H1 (cell line): ENCODE data around the gene NEUROD1. TPM values are rescaled to one million over a fixed set of nuclear protein-coding genes. Genes with fewer than 3 reads are reported as not detected.

Source experiments
- CTCF ChIA-PET: fragments of 300-600 bp; sonication (Branson Sonifier 250); formaldehyde crosslinking; loops from one replicate; lab custom pipeline; 2021; ENCODE audit not compliant: partially characterized antibody; lab: Charles Lee
- POLR2A ChIA-PET: fragments of 300-600 bp; sonication (Branson Sonifier 250); formaldehyde crosslinking; loops from one replicate; lab custom pipeline; 2021; ENCODE audit warnings: inconsistent platforms; ENCODE audit not compliant: partially characterized antibody; lab: Charles Lee
- DNase-seq, 2 experiments: peaks; one replicate each; pipeline versions ENCODE4 v3.0.0 to v3.0.0-alpha.2; 2010 to 2022; ENCODE audit warnings: low spot score in 2 of 2, low read depth in 1 of 2, mixed read lengths in 1 of 2
- FAIRE-seq: peaks from 2 replicates; lab custom pipeline; 2011; peaks lifted over from hg19 to GRCh38; lab: Jason Lieb, UNC
- H2AFZ ChIP-seq: 2 replicates; pipeline ENCODE4 v1.8.1; 2012; ENCODE audit warnings: low read length, inconsistent platforms
- H2AK5ac ChIP-seq: 2 replicates; pipeline ENCODE4 v1.6.1; 2013; ENCODE audit warnings: low read depth, low read length
- H2BK120ac ChIP-seq: replicated peaks from 2 replicates; pipeline ENCODE3; 2013; ENCODE audit warnings: low read depth, low read length, inconsistent platforms
- H2BK12ac ChIP-seq: 2 replicates; pipeline ENCODE4 v1.6.1; 2013; ENCODE audit warnings: low read depth, low read length
- H2BK15ac ChIP-seq: 2 replicates; pipeline ENCODE4 v1.6.1; 2013; ENCODE audit warnings: low read length
- H2BK20ac ChIP-seq: 2 replicates; pipeline ENCODE4 v1.6.1; 2013; ENCODE audit warnings: low read length
- H2BK5ac ChIP-seq: 2 replicates; pipeline ENCODE4 v1.6.1; 2013; ENCODE audit warnings: low read depth, low read length
- H3K14ac ChIP-seq: 2 replicates; pipeline ENCODE4 v1.6.1; 2013; ENCODE audit warnings: inconsistent platforms; ENCODE audit not compliant: insufficient read length
- H3K18ac ChIP-seq: 2 replicates; pipeline ENCODE4 v1.6.1; 2013; ENCODE audit warnings: low read length; ENCODE audit errors: extremely low read depth
- H3K23ac ChIP-seq: 2 replicates; pipeline ENCODE4 v1.6.1; 2013; ENCODE audit warnings: inconsistent platforms; ENCODE audit not compliant: insufficient read length
- H3K23me2 ChIP-seq: 2 replicates; pipeline ENCODE4 v1.6.1; 2013; ENCODE audit warnings: low read depth, low read length
- H3K27ac ChIP-seq: 2 replicates; pipeline ENCODE4 v1.6.1; 2011; ENCODE audit warnings: low read depth, low read length, inconsistent platforms
- H3K27me3 ChIP-seq, 4 experiments: replicated peaks in 1 of 4; 1 replicate in 1 of 4; 2 replicates in 3 of 4; pipeline versions ENCODE4 v1.6.1 to v1.8.1; 2011 to 2013; ENCODE audit warnings: low read length in 3 of 4, mild to moderate bottlenecking in 3 of 4, inconsistent platforms in 2 of 4, mixed read lengths in 2 of 4, moderate library complexity in 1 of 4; ENCODE audit not compliant: control insufficient read depth in 3 of 4, insufficient read depth in 3 of 4; ENCODE audit errors: extremely low read depth in 1 of 4
- H3K36me3 ChIP-seq, 4 experiments: 2 replicates each; pipeline versions ENCODE4 v1.6.1 to v1.8.1; 2011 to 2013; ENCODE audit warnings: mild to moderate bottlenecking in 4 of 4, low read length in 3 of 4, moderate library complexity in 2 of 4, control low read depth in 1 of 4, inconsistent platforms in 1 of 4; ENCODE audit not compliant: insufficient read depth in 4 of 4, control insufficient read depth in 2 of 4
- H3K4ac ChIP-seq: replicated peaks from 2 replicates; pipeline ENCODE3; 2013; ENCODE audit warnings: low read length, low read depth, mixed read lengths, inconsistent platforms; ENCODE audit not compliant: insufficient read length
- H3K4me1 ChIP-seq, 4 experiments: replicated peaks in 1 of 4; 1 replicate in 1 of 4; 2 replicates in 3 of 4; pipeline versions ENCODE4 v1.6.1 to v1.8.1; 2011 to 2013; ENCODE audit warnings: low read length in 3 of 4, inconsistent platforms in 2 of 4, mixed read lengths in 1 of 4; ENCODE audit not compliant: insufficient read depth in 4 of 4, control insufficient read depth in 3 of 4
- H3K4me2 ChIP-seq, 2 experiments: 2 replicates each; pipeline versions ENCODE4 v1.6.1 to v1.8.1; 2011 to 2013; ENCODE audit warnings: low read depth in 2 of 2, low read length in 2 of 2, control low read depth in 1 of 2, inconsistent platforms in 1 of 2, mild to moderate bottlenecking in 1 of 2; ENCODE audit not compliant: insufficient read depth in 1 of 2
- H3K4me3 ChIP-seq, 4 experiments: fragments of 200-600, 300-600 bp in 1 of 4; sonication (generic), shearing (Covaris generic), sonication (Bioruptor Twin) in 1 of 4; 2 replicates each; pipeline versions ENCODE4 v1.5.1 to v1.8.1; 2011 to 2016; ENCODE audit warnings: low read length in 4 of 4, low read depth in 3 of 4, control low read depth in 2 of 4, inconsistent platforms in 2 of 4, mild to moderate bottlenecking in 2 of 4, mixed read lengths in 1 of 4, moderate library complexity in 1 of 4; ENCODE audit not compliant: insufficient read depth in 2 of 4; ENCODE audit errors: extremely low read depth in 1 of 4
- H3K56ac ChIP-seq: replicated peaks from 2 replicates; pipeline ENCODE3; 2013; ENCODE audit warnings: low read depth, mild to moderate bottlenecking, mixed read lengths, low read length, inconsistent platforms; ENCODE audit not compliant: insufficient read length
- H3K79me1 ChIP-seq: 2 replicates; pipeline ENCODE4 v1.6.1; 2013; ENCODE audit warnings: low read depth, low read length, control low read depth
- H3K79me2 ChIP-seq, 2 experiments: 2 replicates each; pipeline versions ENCODE4 v1.6.1 to v1.8.1; 2012 to 2013; ENCODE audit warnings: low read length in 2 of 2, mild to moderate bottlenecking in 2 of 2, inconsistent platforms in 1 of 2; ENCODE audit not compliant: insufficient read depth in 2 of 2, control insufficient read depth in 1 of 2
- H3K9ac ChIP-seq, 4 experiments: replicated peaks in 1 of 4; 1 replicate in 1 of 4; 2 replicates in 3 of 4; pipeline versions ENCODE4 v1.6.1 to v1.8.1; 2011 to 2013; ENCODE audit warnings: low read depth in 3 of 4, low read length in 3 of 4, control low read depth in 2 of 4, mild to moderate bottlenecking in 2 of 4, moderate library complexity in 2 of 4, inconsistent platforms in 1 of 4; ENCODE audit errors: extremely low read depth in 1 of 4
- H3K9me3 ChIP-seq, 2 experiments: 2 replicates each; pipeline versions ENCODE4 v1.6.1 to v1.8.1; 2012 to 2013; ENCODE audit warnings: mild to moderate bottlenecking in 2 of 2, moderate library complexity in 2 of 2, control low read depth in 1 of 2, inconsistent platforms in 1 of 2, low read depth in 1 of 2, low read length in 1 of 2, mixed read lengths in 1 of 2; ENCODE audit not compliant: insufficient read depth in 2 of 2
- H4K20me1 ChIP-seq, 2 experiments: replicated peaks in 1 of 2; 2 replicates each; pipeline versions ENCODE3 to v1.8.1; 2011 to 2013; ENCODE audit warnings: inconsistent platforms in 2 of 2, low read length in 2 of 2, mild to moderate bottlenecking in 1 of 2; ENCODE audit not compliant: insufficient read depth in 2 of 2, control insufficient read depth in 1 of 2
- H4K5ac ChIP-seq: 2 replicates; pipeline ENCODE4 v1.6.1; 2013; ENCODE audit warnings: low read length, low read depth, mixed read lengths, inconsistent platforms; ENCODE audit not compliant: insufficient read length
- H4K8ac ChIP-seq: 2 replicates; pipeline ENCODE4 v1.8.0; 2013; ENCODE audit warnings: mild to moderate bottlenecking, moderate library complexity, low read length, inconsistent platforms; ENCODE audit not compliant: insufficient read depth; ENCODE audit errors: extremely low read depth
- H4K91ac ChIP-seq: replicated peaks from 2 replicates; pipeline ENCODE3; 2013; ENCODE audit warnings: low read length, mixed read lengths, inconsistent platforms; ENCODE audit not compliant: insufficient read length
- EZH2 ChIP-seq: fragments of 200-600 bp; sonication (generic); IDR thresholded peaks from 2 replicates; pipeline ENCODE4 v1.7.1; 2012; ENCODE audit warnings: low read depth, mild to moderate bottlenecking, moderate library complexity, low read length, inconsistent platforms; ENCODE audit not compliant: severe bottlenecking
- POLR2AphosphoS5 ChIP-seq: IDR thresholded peaks from 2 replicates; pipeline ENCODE4 v1.6.1; 2011; ENCODE audit warnings: low read depth, low read length
- RNF2 ChIP-seq: fragments of 200-900, 300-1000 bp; sonication (generic); IDR thresholded peaks from 2 replicates; pipeline ENCODE4 v1.7.1; 2016; ENCODE audit warnings: borderline replicate concordance, low read depth, mild to moderate bottlenecking, antibody characterized with exemption, low read length; ENCODE audit not compliant: poor library complexity, severe bottlenecking; ENCODE audit errors: missing control alignments
- SUZ12 ChIP-seq: fragments of 200-600 bp; sonication (generic); IDR thresholded peaks from 2 replicates; pipeline ENCODE4 v1.6.1; 2012; ENCODE audit warnings: mild to moderate bottlenecking, inconsistent platforms, low read length, moderate library complexity, mixed read lengths
- WGBS, 2 experiments: shearing (Covaris generic) in 1 of 2; methylation state at CpG; one replicate each; pipeline versions ENCODE4 v1.1.6 to v1.1.7; 2013 to 2015; ENCODE audit warnings: low lambda C conversion rate in 2 of 2, mixed read lengths in 2 of 2, inconsistent platforms in 1 of 2, low coverage in 1 of 2, missing lambda C conversion rate in 1 of 2; ENCODE audit not compliant: insufficient replicate concordance in 2 of 2, insufficient coverage in 1 of 2, insufficient read length in 1 of 2; ENCODE audit errors: extremely low coverage in 1 of 2, missing lambda C conversion rate in 1 of 2; 5-methylcytosine and 5-hydroxymethylcytosine counted together
- polyA plus RNA-seq, 7 experiments: library from polyadenylated mRNA; depleted of rRNA in 3 of 7; stranded (reverse) in 5 of 7; unstranded in 2 of 7; fragments of >200 nt in 5 of 7; fragments of 200-250 nt in 2 of 7; gene quantifications; 1 replicate in 5 of 7; 2 replicates in 1 of 7; 4 replicates in 1 of 7; pipeline versions ENCODE4 v1.2.1 to v1.2.3, GENCODE V29; 2011 to 2013; ENCODE audit warnings: missing spikeins in 2 of 7, mixed read lengths in 2 of 7
- total RNA-seq: library from RNA; stranded (reverse); fragmentation: NEBNext Ultra II Directional; extraction: Animal tissue kit (Norgen Biotek cat#: 25700); gene quantifications from 2 replicates; pipeline ENCODE4 v1.2.1, GENCODE V29; 2021

The NEUROD1 gene
- total and polyA plus RNA-seq, 2 of the 8 experiments (the other 6 are each of a cell fraction or from before 2014, with no cell fraction given), result 0.08 TPM; not detected in 1

GRCh38 chr2:181682795-181683517 is 2.6 kb upstream of the NEUROD1 start:
- TF ChIP-seq RNF2 (peak; percentile 88), POLR2AphosphoS5 (no peak), EZH2 (peak; percentile 98), SUZ12 (peak; percentile 96; the same call in 1 of the 2 replicates)
- H3K4me1 ChIP-seq, result peaks cover 16 to 45% (median 26%) of the 10 kb centered on the region in 4 experiments
- H2BK20ac ChIP-seq, result no peak overlapping the region
- H3K36me3 ChIP-seq, result no peaks in the 10 kb centered on the region; a peak in 1 of 8 replicates
- no peaks in the 10 kb centered on the region for H3K79me2 ChIP-seq
- peak overlapping the region; percentile 76 to 100 for H3K4me2 ChIP-seq
- H3K14ac ChIP-seq, result no peak overlapping the region
- DNase-seq (no peak), FAIRE-seq (no peak)
- H2AFZ ChIP-seq, result no peak overlapping the region
- no peak overlapping the region for H2AK5ac ChIP-seq
- H3K27ac ChIP-seq, result no peak overlapping the region
- peak overlapping the region; percentile 50; the same call in 1 of the 2 replicates for H2BK12ac ChIP-seq
- ChIA-PET CTCF (interaction anchor here (1.0 to 3.6 kb wide), 2 partner anchors 16 to 25 kb away, joined by 5 to 16 read pairs; partner anchors contain the start of gene CERKL), POLR2A (interaction anchor here (1.0 to 2.2 kb wide), 2 partner anchors 25 to 226 kb away, joined by 3 to 12 read pairs; partner anchors contain the start of genes CERKL and ITGA4)
- H3K79me1 ChIP-seq, result no peaks in the 10 kb centered on the region
- H4K8ac ChIP-seq, result no peak overlapping the region
- H3K4me3 ChIP-seq, result peak overlapping the region; percentile 22 to 66 (median 40); a peak in 7 of 8 replicates
- no peak overlapping the region; the same call in 1 of the 2 replicates for H3K18ac ChIP-seq
- peaks cover 24 to 40% of the 10 kb centered on the region in 2 experiments for H4K20me1 ChIP-seq
- H2BK15ac ChIP-seq, result peak overlapping the region; percentile 81; the same call in 1 of the 2 replicates
- H3K9me3 ChIP-seq, result no peaks in the 10 kb centered on the region
- H3K9ac ChIP-seq, result no peak overlapping the region
- no peak overlapping the region for H2BK5ac ChIP-seq
- no peak overlapping the region for H3K23ac ChIP-seq
- no peak overlapping the region for H2BK120ac ChIP-seq
- H3K23me2 ChIP-seq, result peaks cover 14% of the 10 kb centered on the region; the same call in 1 of the 2 replicates
- no peak overlapping the region for H3K4ac ChIP-seq
- H3K56ac ChIP-seq, result no peak overlapping the region
- H4K91ac ChIP-seq, result no peak overlapping the region
- peaks cover 72 to 98% (median 84%) of the 10 kb centered on the region in 4 experiments for H3K27me3 ChIP-seq
- H4K5ac ChIP-seq, result no peak overlapping the region
- 2% methylated on average over 30 of the region's 42 CpGs; no CpG with 5 or more reads in 1 of the 2 experiments for WGBS, 2 experiments
